ENCODE measurements around the gene GNGT2. TPM values are rescaled to one million over a fixed set of nuclear protein-coding genes. Genes with fewer than 3 reads are reported as not detected.
"Not testable (repeated sequence)": the region's sequence is repeated elsewhere in the genome, so short reads cannot be mapped to it uniquely, and the experiment has no call there.

Gene GNGT2
- total RNA-seq, 4 donors from 2014 or later, result 1.2 TPM; not detected in 2

DNA sequence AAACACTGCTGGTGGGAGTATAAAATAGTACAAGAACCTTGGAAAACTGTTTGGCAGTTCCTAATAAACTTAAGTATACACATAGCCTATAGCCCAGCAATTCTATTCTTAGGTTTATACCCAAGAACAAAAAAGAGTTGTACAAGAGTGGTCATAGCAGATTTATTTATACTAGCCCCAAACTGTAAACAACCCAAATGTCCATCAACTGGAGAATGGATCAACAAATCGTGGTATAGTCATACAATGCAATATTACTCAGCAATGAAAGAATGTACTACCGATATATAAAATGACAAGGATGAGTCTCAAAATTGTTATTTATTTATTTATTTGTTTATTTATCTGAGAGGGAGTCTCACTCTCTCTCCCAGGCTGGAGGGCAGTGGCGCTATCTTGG, 23.1 kb downstream of the GNGT2 start:
- Histone ChIP-seq H3K4me1 (peaks cover 0 to 10% (median 0%) of the 10 kb centered on the region in 3 donors), H3K27ac (no peak overlapping the region), H3K9me3 (peaks cover 0 to 6% (median 0%) of the 10 kb centered on the region in 3 donors), H3K27me3 (peaks cover 19% of the 10 kb centered on the region), H3K36me3 (no peaks in the 10 kb centered on the region), H3K4me3 (no peak overlapping the region)
- WGBS, 2 donors (ENCODE audit: low coverage in 1 of 2), result 90 to 92% methylated on average over 2 to 3 of the region's 3 CpGs
- no peak for TF ChIP-seq POLR2A (IDR thresholded peaks at IDR 0.05)
- no peak for TF ChIP-seq POLR2AphosphoS5 (IDR thresholded peaks at IDR 0.05)
- no peak for TF ChIP-seq EP300 (IDR thresholded peaks at IDR 0.05)
- TF ChIP-seq, protein P1, sequence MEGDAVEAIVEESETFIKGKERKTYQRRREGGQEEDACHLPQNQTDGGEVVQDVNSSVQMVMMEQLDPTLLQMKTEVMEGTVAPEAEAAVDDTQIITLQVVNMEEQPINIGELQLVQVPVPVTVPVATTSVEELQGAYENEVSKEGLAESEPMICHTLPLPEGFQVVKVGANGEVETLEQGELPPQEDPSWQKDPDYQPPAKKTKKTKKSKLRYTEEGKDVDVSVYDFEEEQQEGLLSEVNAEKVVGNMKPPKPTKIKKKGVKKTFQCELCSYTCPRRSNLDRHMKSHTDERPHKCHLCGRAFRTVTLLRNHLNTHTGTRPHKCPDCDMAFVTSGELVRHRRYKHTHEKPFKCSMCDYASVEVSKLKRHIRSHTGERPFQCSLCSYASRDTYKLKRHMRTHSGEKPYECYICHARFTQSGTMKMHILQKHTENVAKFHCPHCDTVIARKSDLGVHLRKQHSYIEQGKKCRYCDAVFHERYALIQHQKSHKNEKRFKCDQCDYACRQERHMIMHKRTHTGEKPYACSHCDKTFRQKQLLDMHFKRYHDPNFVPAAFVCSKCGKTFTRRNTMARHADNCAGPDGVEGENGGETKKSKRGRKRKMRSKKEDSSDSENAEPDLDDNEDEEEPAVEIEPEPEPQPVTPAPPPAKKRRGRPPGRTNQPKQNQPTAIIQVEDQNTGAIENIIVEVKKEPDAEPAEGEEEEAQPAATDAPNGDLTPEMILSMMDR (IDR thresholded peaks at IDR 0.05), result no peak
- ATAC-seq, result no peak

DNA sequence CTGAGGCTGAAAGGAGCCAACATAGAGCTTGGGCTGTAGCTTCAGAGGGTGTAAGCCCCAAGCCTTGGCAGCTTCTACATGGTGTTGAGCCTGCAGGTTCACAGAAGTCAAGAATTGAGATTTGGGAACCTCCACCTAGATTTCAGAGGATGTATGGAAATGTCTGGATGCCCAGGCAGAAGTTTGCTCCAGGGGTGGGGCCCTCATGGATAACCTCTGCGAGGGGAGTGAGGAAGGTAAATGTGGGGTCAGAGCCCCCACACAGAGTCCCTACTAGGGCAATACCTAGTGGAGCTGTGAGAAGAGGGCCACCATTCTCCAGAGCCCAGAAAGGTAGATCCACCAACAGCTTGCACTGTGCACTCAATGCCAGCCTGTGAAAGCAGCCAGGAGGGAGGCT, 25.0 kb downstream of the GNGT2 start:
- H3K27ac ChIP-seq, H3K4me1 ChIP-seq: not testable (repeated sequence)

DNA sequence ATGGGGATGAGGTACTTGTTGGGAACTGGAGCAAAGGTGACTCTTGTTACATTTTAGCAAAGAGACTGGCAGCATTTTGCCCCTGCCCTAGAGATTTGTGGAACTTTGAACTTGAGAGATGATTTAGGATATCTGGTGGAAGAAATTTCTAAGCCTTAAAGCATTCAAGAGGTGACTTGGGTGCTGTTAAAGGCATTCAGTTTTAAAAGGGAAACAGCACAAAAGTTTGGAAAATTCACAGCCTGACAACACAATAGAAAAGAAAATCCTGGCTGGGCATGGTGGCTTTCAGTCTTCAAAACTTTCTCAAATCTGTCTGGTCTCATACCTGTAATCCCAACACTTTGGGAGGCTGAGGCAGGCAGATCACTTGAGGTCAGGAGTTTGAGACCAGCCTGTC, 25.9 kb downstream of the GNGT2 start:
- H3K9me3 ChIP-seq, H3K4me3 ChIP-seq, H3K4me1 ChIP-seq, ATAC-seq, H3K36me3 ChIP-seq, H3K27ac ChIP-seq: not testable (repeated sequence)
- H3K27me3 ChIP-seq, result peaks cover 21% of the 10 kb centered on the region

More for the DNA sequence above, 25.0 kb downstream of the GNGT2 start:
- ATAC-seq, H3K4me3 ChIP-seq, H3K9me3 ChIP-seq, H3K36me3 ChIP-seq: not testable (repeated sequence)
- 60% methylated on average over 1 of the region's 1 CpG; no CpG with 5 or more reads in 1 of the 2 donors for WGBS, 2 donors (ENCODE audit: low coverage in 1 of 2)
- H3K27me3 ChIP-seq, result peaks cover 21% of the 10 kb centered on the region

- no peaks in the 10 kb centered on the region for H3K4me1 ChIP-seq
- no CpG with 5 or more reads among the region's 7 CpGs for WGBS, 2 donors (ENCODE audit: low coverage in 1 of 2)
Measured at GRCh38 chr17:49183801-49184200, 26.6 kb downstream of the GNGT2 start.

GRCh38 chr17:49183341-49183740, 27.0 kb downstream of the GNGT2 start:
- Histone ChIP-seq H3K36me3 (no peaks in the 10 kb centered on the region), H3K9me3 (peaks cover 0 to 6% (median 0%) of the 10 kb centered on the region in 3 donors), H3K27ac (no peak overlapping the region), H3K4me1 (no peaks in the 10 kb centered on the region), H3K4me3 (no peak overlapping the region), H3K27me3 (peaks cover 21% of the 10 kb centered on the region)
- ATAC-seq, result no peak
- WGBS, 2 donors (ENCODE audit: low coverage in 1 of 2), result no CpG with 5 or more reads among the region's 5 CpGs
- TF ChIP-seq EP300 (IDR thresholded peaks at IDR 0.05), result no peak
- TF ChIP-seq POLR2AphosphoS5 (IDR thresholded peaks at IDR 0.05), result no peak

More at GRCh38 chr17:49183801-49184200, 26.6 kb downstream of the GNGT2 start:
- Histone ChIP-seq H3K27me3 (peaks cover 21% of the 10 kb centered on the region), H3K4me3 (no peak overlapping the region), H3K27ac (no peak overlapping the region), H3K36me3 (no peaks in the 10 kb centered on the region), H3K9me3 (peaks cover 0 to 6% (median 0%) of the 10 kb centered on the region in 3 donors)
- no peak for ATAC-seq
- TF ChIP-seq, protein P1 (IDR thresholded peaks at IDR 0.05), result no peak
- TF ChIP-seq EP300 (IDR thresholded peaks at IDR 0.05) (no peak), POLR2A (IDR thresholded peaks at IDR 0.05) (no peak), POLR2AphosphoS5 (IDR thresholded peaks at IDR 0.05) (no peak)

DNA sequence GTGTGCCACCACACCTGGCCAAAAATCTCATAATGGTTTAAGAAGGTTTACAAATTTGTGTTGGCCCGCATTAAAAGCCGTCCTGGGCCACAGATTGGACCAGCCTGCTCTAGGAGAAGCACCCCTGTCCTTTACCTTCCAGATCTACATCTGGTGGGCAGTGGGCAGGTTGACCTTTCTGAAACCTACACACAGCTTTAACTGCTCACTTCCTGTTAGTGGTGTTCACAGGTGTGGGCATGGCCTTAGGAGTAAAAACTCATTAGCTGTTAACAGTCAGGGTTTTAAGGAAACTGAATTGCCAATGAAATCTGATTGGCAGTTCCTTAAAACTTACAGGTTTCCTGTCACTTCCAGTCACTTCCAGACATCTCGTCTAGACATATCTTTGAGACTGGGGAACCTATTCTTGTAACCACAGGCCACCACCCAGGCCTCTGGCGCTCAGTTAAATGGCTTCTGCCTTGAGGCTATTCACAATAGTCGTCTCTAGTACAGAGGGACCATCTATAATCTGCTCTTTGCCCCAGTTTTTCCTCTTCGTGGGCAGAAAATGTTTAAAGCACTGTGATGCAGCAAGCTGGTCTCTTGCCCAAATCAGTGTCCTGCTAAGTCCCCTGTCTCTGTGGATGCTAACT, 29.3 kb downstream of the GNGT2 start:
- Histone ChIP-seq H3K4me3 (no peak overlapping the region), H3K36me3 (no peaks in the 10 kb centered on the region), H3K9me3 (peaks cover 0 to 19% (median 2%) of the 10 kb centered on the region in 3 donors), H3K27me3 (peaks cover 27% of the 10 kb centered on the region), H3K27ac (no peak overlapping the region), H3K4me1 (no peaks in the 10 kb centered on the region)
- no peak for ATAC-seq
- TF ChIP-seq POLR2AphosphoS5 (IDR thresholded peaks at IDR 0.05) (no peak), EP300 (IDR thresholded peaks at IDR 0.05) (no peak), POLR2A (IDR thresholded peaks at IDR 0.05) (no peak)
- TF ChIP-seq, protein P1 (IDR thresholded peaks at IDR 0.05), result no peak
- WGBS, 2 donors (ENCODE audit: low coverage in 1 of 2), result 68 to 80% methylated on average over 4 of the region's 6 CpGs

Data from gastroesophageal sphincter (tissue), 4 donors.